Cardiac fibroblast (primary cell): ENCODE data around the gene CRACDL.

ENCODE experiments used
- DNase-seq, 2 donors: peaks; one replicate each; pipeline versions ENCODE4 v3.0.0 to v3.0.0-alpha.2; 2010; ENCODE audit warnings: low read depth in 2 of 2
- H3K4me3 ChIP-seq, 2 donors: replicated peaks in 1 of 2; 1 replicate in 1 of 2; 2 replicates in 1 of 2; pipeline ENCODE4 v1.5.1; 2011; ENCODE audit warnings: low read depth in 2 of 2, low read length in 2 of 2, mild to moderate bottlenecking in 2 of 2, moderate library complexity in 1 of 2
- CTCF ChIP-seq: IDR thresholded peaks from one replicate; pipeline ENCODE4 v1.5.1; 2011; ENCODE audit warnings: low read depth, mild to moderate bottlenecking, low read length, inconsistent platforms

Gene CRACDL

GRCh38 chr2:98816281-98816680 lies 119.7 kb downstream of the CRACDL start:
- no peak overlapping the region for H3K4me3 ChIP-seq
- no peak for TF ChIP-seq CTCF
- no peak for DNase-seq

GRCh38 chr2:98815795-98816194 lies 120.2 kb downstream of the CRACDL start:
- no peak for DNase-seq
- TF ChIP-seq CTCF = no peak
- H3K4me3 ChIP-seq = no peak overlapping the region

- DNase-seq = no peak
- H3K4me3 ChIP-seq = no peak overlapping the region
- TF ChIP-seq CTCF = no peak
These were observed 124.3 kb downstream of the CRACDL start for GRCh38 chr2:98811766-98812165.

- DNase-seq = no peak
- no peak for TF ChIP-seq CTCF
- no peak overlapping the region for H3K4me3 ChIP-seq
These were observed 125.5 kb downstream of the CRACDL start for GRCh38 chr2:98810588-98810928.

GRCh38 chr2:98809878-98810587 lies 126.0 kb downstream of the CRACDL start:
- no peak for TF ChIP-seq CTCF
- no peak for DNase-seq
- no peak overlapping the region for H3K4me3 ChIP-seq

- H3K4me3 ChIP-seq = no peak overlapping the region
- no peak for TF ChIP-seq CTCF
- no peak for DNase-seq
These were observed 126.9 kb downstream of the CRACDL start for GRCh38 chr2:98809116-98809515.

GRCh38 chr2:98808546-98808945 lies 127.5 kb downstream of the CRACDL start:
- TF ChIP-seq CTCF = no peak
- no peak for DNase-seq
- H3K4me3 ChIP-seq = no peak overlapping the region
